Lung (tissue), 12 donors: ENCODE results near the gene C1orf74. TPM values are rescaled to one million over a fixed set of nuclear protein-coding genes. Genes with fewer than 3 reads are reported as not detected.

Source experiments
- ATAC-seq: fragments of 200-7000 bp; cut with Tn5 transposase; one replicate; pipeline ENCODE4 v1.9.1; 2020; ENCODE audit warnings: moderate number of reproducible peaks; ENCODE audit not compliant: insufficient read depth, low FRiP score
- DNase-seq, 3 donors: peaks; one replicate each; pipeline ENCODE4 v3.0.0-alpha.2; 2013 to 2017
- H3K27ac ChIP-seq, 2 donors: one replicate each; pipeline ENCODE4 v1.5.1; 2013; ENCODE audit warnings: mild to moderate bottlenecking in 2 of 2, moderate library complexity in 2 of 2, control low read depth in 1 of 2, inconsistent platforms in 1 of 2, low read depth in 1 of 2, low read length in 1 of 2
- H3K27me3 ChIP-seq, 3 donors: one replicate each; pipeline ENCODE4 v1.5.1; 2013; ENCODE audit warnings: low read length in 2 of 3; ENCODE audit not compliant: control insufficient read depth in 3 of 3, insufficient read depth in 3 of 3
- H3K36me3 ChIP-seq, 4 donors: one replicate each; pipeline ENCODE4 v1.5.1; 2013; ENCODE audit warnings: low read length in 4 of 4, mild to moderate bottlenecking in 1 of 4, moderate library complexity in 1 of 4; ENCODE audit not compliant: control insufficient read depth in 4 of 4, insufficient read depth in 4 of 4
- H3K4me1 ChIP-seq, 5 donors: one replicate each; pipeline ENCODE4 v1.5.1; 2013; ENCODE audit warnings: low read length in 5 of 5, mild to moderate bottlenecking in 2 of 5, moderate library complexity in 1 of 5; ENCODE audit not compliant: control insufficient read depth in 5 of 5, insufficient read depth in 5 of 5
- H3K4me3 ChIP-seq: one replicate; pipeline ENCODE4 v1.5.1; 2013; ENCODE audit warnings: mild to moderate bottlenecking, control low read depth, moderate library complexity
- H3K9ac ChIP-seq, 2 donors: one replicate each; pipeline ENCODE4 v1.5.1; 2013; ENCODE audit warnings: low read length in 2 of 2, control low read depth in 1 of 2; ENCODE audit not compliant: insufficient read depth in 1 of 2
- H3K9me3 ChIP-seq, 4 donors: one replicate each; pipeline ENCODE4 v1.5.1; 2013; ENCODE audit warnings: low read length in 3 of 4, mild to moderate bottlenecking in 1 of 4, moderate library complexity in 1 of 4; ENCODE audit not compliant: control insufficient read depth in 4 of 4, insufficient read depth in 3 of 4
- CTCF ChIP-seq: IDR thresholded peaks from 2 replicates; pipeline ENCODE4 v1.5.1; 2012; ENCODE audit warnings: mild to moderate bottlenecking; ENCODE audit errors: control extremely low read depth, extremely low read depth
- WGBS, 2 donors: extraction: QIAGEN DNeasy Blood & Tissue Kit; methylation state at CpG; one replicate each; pipeline ENCODE4 v1.1.7; 2013; 5-methylcytosine and 5-hydroxymethylcytosine counted together
- polyA plus RNA-seq, 2 donors: library from polyadenylated mRNA; stranded (reverse); fragments of 200-250 nt; gene quantifications; one replicate each; pipeline ENCODE4 v1.2.1, GENCODE V29; 2013
- total RNA-seq, 2 donors: library from RNA; depleted of rRNA in 1 of 2; stranded (reverse); fragments of >200 nt in 1 of 2; gene quantifications; one replicate each; pipeline ENCODE4 v1.2.1, GENCODE V29; 2014 to 2021
- donor health status: control.
- donor health status: control.
- donor health status: Bipolar disorder and iron deficiency.
- donor health status: healthy.
- donor health status: DM: yes; HTN: yes; CAD: no.

C1orf74 gene
- total and polyA plus RNA-seq, 4 donors = 0.75 to 2.5 (median 1.5) TPM

- no peak for ATAC-seq
- no peak overlapping the region for H3K4me3 ChIP-seq
- no peak overlapping the region for H3K27ac ChIP-seq
- WGBS, 2 donors = 61 to 70% methylated on average over 4 of the region's 4 CpGs
- no peaks in the 10 kb centered on the region for H3K27me3 ChIP-seq
- no peak for TF ChIP-seq CTCF
- peaks cover 0 to 2% (median 0%) of the 10 kb centered on the region in 4 donors for H3K9me3 ChIP-seq
- H3K4me1 ChIP-seq = peaks cover 2 to 26% (median 13%) of the 10 kb centered on the region in 5 donors
- H3K36me3 ChIP-seq = peaks cover 0 to 3% (median 0%) of the 10 kb centered on the region in 4 donors
- no peak for DNase-seq
- no peak overlapping the region for H3K9ac ChIP-seq
These were observed 1.8 kb upstream of the C1orf74 start for GRCh38 chr1:209786146-209786545.

- no peak overlapping the region for H3K27ac ChIP-seq
These were observed 1.2 kb upstream of the C1orf74 start for GRCh38 chr1:209785592-209785991.

GRCh38 chr1:209783386-209783785 lies 973 bp downstream of the C1orf74 start:
- no peak overlapping the region for H3K4me3 ChIP-seq
- H3K4me1 ChIP-seq = peaks cover 2 to 26% (median 13%) of the 10 kb centered on the region in 5 donors
- peak overlapping the region in 1 of 2 donors; percentile 89 for H3K9ac ChIP-seq
- no peaks in the 10 kb centered on the region for H3K27me3 ChIP-seq
- DNase-seq (peak in 1 of 3 donors; percentile 16), ATAC-seq (no peak)
- TF ChIP-seq CTCF = no peak
- H3K36me3 ChIP-seq = peaks cover 0 to 3% (median 0%) of the 10 kb centered on the region in 4 donors
- WGBS, 2 donors = 70 to 80% methylated on average over 6 of the region's 6 CpGs
- H3K9me3 ChIP-seq = peaks cover 0 to 2% (median 0%) of the 10 kb centered on the region in 4 donors
- H3K27ac ChIP-seq = no peak overlapping the region

More at GRCh38 chr1:209785592-209785991, 1.2 kb upstream of the C1orf74 start:
- TF ChIP-seq CTCF = no peak
- Histone ChIP-seq H3K4me3 (no peak overlapping the region), H3K9me3 (peaks cover 0 to 2% (median 0%) of the 10 kb centered on the region in 4 donors), H3K4me1 (peaks cover 2 to 26% (median 13%) of the 10 kb centered on the region in 5 donors), H3K9ac (no peak overlapping the region), H3K36me3 (peaks cover 0 to 3% (median 0%) of the 10 kb centered on the region in 4 donors), H3K27me3 (no peaks in the 10 kb centered on the region)
- 96 to 99% methylated on average over 4 of the region's 4 CpGs for WGBS, 2 donors
- DNase-seq (no peak), ATAC-seq (no peak)

GRCh38 chr1:209780268-209780667 lies 4.1 kb downstream of the C1orf74 start:
- DNase-seq (no peak), ATAC-seq (no peak)
- H3K9ac ChIP-seq = no peak overlapping the region
- no peak overlapping the region for H3K4me3 ChIP-seq
- H3K9me3 ChIP-seq = peaks cover 0 to 2% (median 0%) of the 10 kb centered on the region in 4 donors
- WGBS, 2 donors = 89 to 92% methylated on average over 4 of the region's 4 CpGs
- H3K27ac ChIP-seq = no peak overlapping the region
- TF ChIP-seq CTCF = no peak
- peaks cover 0 to 3% (median 1%) of the 10 kb centered on the region in 4 donors for H3K36me3 ChIP-seq
- no peaks in the 10 kb centered on the region for H3K27me3 ChIP-seq
- H3K4me1 ChIP-seq = peaks cover 3 to 14% (median 8%) of the 10 kb centered on the region in 5 donors
